Testis (tissue), 3 donors: ENCODE measurements around the gene HARS2. TPM values are rescaled to one million over a fixed set of nuclear protein-coding genes. Genes with fewer than 3 reads are reported as not detected.
"Not testable (repeated sequence)": the region's sequence is repeated elsewhere in the genome, so short reads cannot be mapped to it uniquely, and the experiment has no call there.

ENCODE experiments used
- DNase-seq: peaks from one replicate; pipeline ENCODE4 v3.0.0-alpha.2; 2019
- H3K27ac ChIP-seq, 2 donors: fragments of 200-600 bp; sonication (generic); one replicate each; pipeline ENCODE4 v1.5.1; 2019
- H3K27me3 ChIP-seq: fragments of 200-600 bp; sonication (generic); one replicate; pipeline ENCODE4 v1.5.1; 2019
- H3K36me3 ChIP-seq: fragments of 200-600 bp; sonication (generic); one replicate; pipeline ENCODE4 v1.5.1; 2017; ENCODE audit warnings: low read depth; ENCODE audit errors: missing control alignments
- H3K4me1 ChIP-seq: fragments of 200-600 bp; sonication (generic); one replicate; pipeline ENCODE4 v1.5.1; 2019
- H3K4me3 ChIP-seq, 2 donors: fragments of 200-600 bp; sonication (generic); one replicate each; pipeline ENCODE4 v1.5.1; 2017 to 2019
- H3K9me3 ChIP-seq: fragments of 200-600 bp; sonication (generic); one replicate; pipeline ENCODE4 v1.5.1; 2017
- CTCF ChIP-seq, 3 experiments: fragments of 450-650 bp in 2 of 3; fragments of 200-600 bp in 1 of 3; sonication (generic) in 1 of 3; IDR thresholded peaks; one replicate each; pipeline ENCODE4 v1.5.1; 2016 to 2019; ENCODE audit warnings: antibody characterized with exemption in 3 of 3, mild to moderate bottlenecking in 2 of 3, moderate library complexity in 1 of 3
- POLR2A ChIP-seq: fragments of 450-650 bp; IDR thresholded peaks from one replicate; pipeline ENCODE4 v1.6.1; 2017; ENCODE audit warnings: antibody characterized with exemption, mild to moderate bottlenecking, moderate library complexity
- WGBS, 2 donors: methylation state at CpG; one replicate each; pipeline ENCODE4 v1.1.5; 2018; 5-methylcytosine and 5-hydroxymethylcytosine counted together
- intact Hi-C: fragments of 100-400 bp; cut with DNase I; formaldehyde crosslinking; loops from one replicate; pipeline ENCODE4 v1.15.1; 2023; ENCODE audit warnings: low total_unique reads
- polyA plus RNA-seq: library from polyadenylated mRNA; stranded (reverse); fragments of 350-450 nt; fragmentation: Illumina TruSeq; extraction: RNeasy Lipid Tissue Mini Kit (QIAGEN cat#74804); gene quantifications from one replicate; pipeline ENCODE4 v1.2.3, GENCODE V29; 2014; ENCODE audit warnings: low read depth, low replicate concordance; ENCODE audit not compliant: insufficient read depth
- total RNA-seq, 2 donors: library from RNA; depleted of rRNA; stranded (reverse); fragments of >200 nt; gene quantifications; one replicate each; pipeline ENCODE4 v1.2.3, GENCODE V29; 2016

Gene HARS2
- total and polyA plus RNA-seq, 3 donors from 2014 or later = 30.8 to 43.1 (median 40.2) TPM

- Histone ChIP-seq H3K27me3 (no peaks in the 10 kb centered on the region), H3K36me3 (no peaks in the 10 kb centered on the region), H3K27ac (no peak overlapping the region), H3K4me1 (no peaks in the 10 kb centered on the region), H3K9me3 (no peaks in the 10 kb centered on the region), H3K4me3 (no peak overlapping the region)
- WGBS, 2 donors = 88 to 90% methylated on average over 1 of the region's 1 CpG
- DNase-seq = no peak
- TF ChIP-seq CTCF (IDR thresholded peaks at IDR 0.05) (no peak), POLR2A (no peak)
- intact Hi-C loops = loop anchor here (10.0 kb wide), 1 partner anchor 339 kb away; no protein-coding TSS in a partner anchor
These were observed 22.4 kb downstream of the HARS2 start for GRCh38 chr5:140713562-140714094.

- not testable (repeated sequence) for H3K4me3 ChIP-seq, H3K4me1 ChIP-seq, H3K27me3 ChIP-seq, H3K36me3 ChIP-seq, DNase-seq, H3K27ac ChIP-seq, H3K9me3 ChIP-seq
- intact Hi-C loops = loop anchor here (10.0 kb wide), 1 partner anchor 341 kb away; no protein-coding TSS in a partner anchor
- WGBS, 2 donors = 90 to 91% methylated on average over 2 of the region's 2 CpGs
These were observed 25.0 kb downstream of the HARS2 start for GRCh38 chr5:140716238-140716637.

GRCh38 chr5:140718266-140718592, 27.0 kb downstream of the HARS2 start:
- H3K9me3 ChIP-seq = no peaks in the 10 kb centered on the region
- no peak overlapping the region for H3K27ac ChIP-seq
- no peak for TF ChIP-seq POLR2A
- TF ChIP-seq CTCF (IDR thresholded peaks at IDR 0.05) = no peak
- 64 to 74% methylated on average over 7 of the region's 7 CpGs for WGBS, 2 donors
- no peak for DNase-seq
- H3K36me3 ChIP-seq = no peaks in the 10 kb centered on the region
- H3K27me3 ChIP-seq = no peaks in the 10 kb centered on the region
- peak overlapping the region in 1 of 2 donors; percentile 4 for H3K4me3 ChIP-seq
- no peaks in the 10 kb centered on the region for H3K4me1 ChIP-seq
- intact Hi-C loops = loop anchor here (10.0 kb wide), 1 partner anchor 343 kb away; no protein-coding TSS in a partner anchor

GRCh38 chr5:140720738-140721137, 29.5 kb downstream of the HARS2 start:
- 35 to 46% methylated on average over 6 of the region's 6 CpGs for WGBS, 2 donors
- H3K4me3 ChIP-seq, intact Hi-C loops, H3K36me3 ChIP-seq, H3K27me3 ChIP-seq, H3K4me1 ChIP-seq, H3K9me3 ChIP-seq, H3K27ac ChIP-seq, DNase-seq: not testable (repeated sequence)

- H3K4me1 ChIP-seq, intact Hi-C loops, H3K36me3 ChIP-seq, H3K27me3 ChIP-seq, DNase-seq, H3K27ac ChIP-seq, H3K9me3 ChIP-seq, H3K4me3 ChIP-seq: not testable (repeated sequence)
- 58 to 72% methylated on average over 5 of the region's 5 CpGs for WGBS, 2 donors
These were observed 30.1 kb downstream of the HARS2 start for GRCh38 chr5:140721395-140721794.

GRCh38 chr5:140725799-140726471, 34.7 kb downstream of the HARS2 start:
- intact Hi-C loops = no loop called here
- Histone ChIP-seq H3K27ac (no peak overlapping the region), H3K27me3 (no peaks in the 10 kb centered on the region), H3K4me1 (no peaks in the 10 kb centered on the region), H3K9me3 (no peaks in the 10 kb centered on the region), H3K36me3 (no peaks in the 10 kb centered on the region), H3K4me3 (no peak overlapping the region)
- TF ChIP-seq CTCF (IDR thresholded peaks at IDR 0.05) = no peak
- no peak for TF ChIP-seq POLR2A
- DNase-seq = peak; percentile 51
- WGBS, 2 donors = 5 to 6% methylated on average over 23 of the region's 23 CpGs
